Neural progenitor cell (in vitro differentiated cells): ENCODE results near the gene SCAPER. TPM values are rescaled to one million over a fixed set of nuclear protein-coding genes. Genes with fewer than 3 reads are reported as not detected.

ENCODE experiments used
- DNase-seq: peaks from one replicate; pipeline ENCODE4 v3.0.0-alpha.2; 2016; ENCODE audit warnings: low spot score
- H2AFZ ChIP-seq: fragments of 200-600 bp; sonication (generic); replicated peaks from 2 replicates; pipeline ENCODE4 v1.6.1; 2016; ENCODE audit warnings: antibody characterized with exemption
- H3F3A ChIP-seq: fragments of 200-600 bp; sonication (generic); 2 replicates; pipeline ENCODE4 v1.6.1; 2016; ENCODE audit warnings: antibody characterized with exemption, low read depth
- H3K27ac ChIP-seq: fragments of 200-600 bp; sonication (generic); 2 replicates; pipeline ENCODE4 v1.5.1; 2016; ENCODE audit warnings: mild to moderate bottlenecking
- H3K27me3 ChIP-seq: fragments of 200-600 bp; sonication (generic); 2 replicates; pipeline ENCODE4 v1.6.1; 2016; ENCODE audit warnings: mild to moderate bottlenecking, moderate library complexity
- H3K36me3 ChIP-seq: fragments of 200-600 bp; sonication (generic); 2 replicates; pipeline ENCODE4 v1.5.1; 2016
- H3K4me1 ChIP-seq: fragments of 200-600 bp; sonication (generic); 2 replicates; pipeline ENCODE4 v1.6.1; 2016; ENCODE audit warnings: mixed run types
- H3K4me2 ChIP-seq: fragments of 200-600 bp; sonication (generic); 2 replicates; pipeline ENCODE4 v1.6.1; 2016
- H3K4me3 ChIP-seq: fragments of 200-600 bp; sonication (generic); 2 replicates; pipeline ENCODE4 v1.5.1; 2016
- H3K79me2 ChIP-seq: fragments of 200-600 bp; sonication (generic); 2 replicates; pipeline ENCODE4 v1.6.1; 2016; ENCODE audit warnings: low read depth
- H3K9ac ChIP-seq: fragments of 200-600 bp; sonication (generic); 2 replicates; pipeline ENCODE4 v1.6.1; 2016
- H3K9me3 ChIP-seq: fragments of 200-600 bp; sonication (generic); 2 replicates; pipeline ENCODE4 v1.5.1; 2016; ENCODE audit warnings: low read depth
- H4K20me1 ChIP-seq: fragments of 200-600 bp; sonication (generic); 2 replicates; pipeline ENCODE4 v1.6.1; 2016; ENCODE audit warnings: low read depth
- H3K27ac Mint-ChIP-seq: 3 replicates; pipeline ENCODE4 v1.8.0; 2021; ENCODE audit warnings: mixed read lengths
- H3K27me3 Mint-ChIP-seq: 2 replicates; pipeline ENCODE4 v1.8.0; 2022; ENCODE audit warnings: low read depth, mild to moderate bottlenecking, inconsistent platforms, moderate library complexity, mixed read lengths; ENCODE audit not compliant: insufficient read depth
- H3K36me3 Mint-ChIP-seq: 3 replicates; pipeline ENCODE4 v1.8.0; 2021; ENCODE audit warnings: mixed read lengths
- H3K4me1 Mint-ChIP-seq: 3 replicates; pipeline ENCODE4 v1.8.0; 2021; ENCODE audit warnings: mixed read lengths
- H3K4me3 Mint-ChIP-seq: 3 replicates; pipeline ENCODE4 v1.8.0; 2021; ENCODE audit warnings: mild to moderate bottlenecking, moderate library complexity, mixed read lengths
- H3K9me3 Mint-ChIP-seq: 3 replicates; pipeline ENCODE4 v1.8.0; 2020; ENCODE audit warnings: mixed read lengths
- EZH2 ChIP-seq: fragments of 200-600 bp; sonication (generic); IDR thresholded peaks from 2 replicates; pipeline ENCODE4 v1.6.1; 2017; ENCODE audit warnings: antibody characterized with exemption, mild to moderate bottlenecking, moderate library complexity
- EZH2phosphoT487 ChIP-seq: fragments of 200-600 bp; sonication (generic); IDR thresholded peaks from 2 replicates; pipeline ENCODE4 v1.6.1; 2017; ENCODE audit warnings: antibody characterized with exemption
- total RNA-seq: library from RNA; depleted of rRNA; stranded (reverse); fragments of >200 nt; gene quantifications from 2 replicates; pipeline ENCODE4 v1.2.3, GENCODE V29; 2015; ENCODE audit warnings: low replicate concordance
- TF ChIP-seq, protein P1 (sequence below): fragments of 200-600 bp; sonication (generic); IDR thresholded peaks from 2 replicates; pipeline ENCODE4 v1.5.1; 2017; ENCODE audit warnings: antibody characterized with exemption, mild to moderate bottlenecking

SCAPER gene
- total RNA-seq, 1 donor from 2014 or later = 20.4 TPM

- H3K4me3 ChIP-seq = peak overlapping the region; percentile 98
- Mint-ChIP-seq H3K4me1 (peaks cover 44% of the 10 kb centered on the region), H3K9me3 (no peaks in the 10 kb centered on the region), H3K4me3 (peak overlapping the region; percentile 91), H3K36me3 (peaks cover 19% of the 10 kb centered on the region), H3K27ac (peak overlapping the region; percentile 9), H3K27me3 (peaks cover 3% of the 10 kb centered on the region)
- peaks cover 35% of the 10 kb centered on the region for H4K20me1 ChIP-seq
- H3K27ac ChIP-seq = no peak overlapping the region
- peaks cover 37% of the 10 kb centered on the region for H3F3A ChIP-seq
- peak overlapping the region; percentile 23 for H2AFZ ChIP-seq
- no peak for DNase-seq
- peaks cover 43% of the 10 kb centered on the region for H3K79me2 ChIP-seq
- H3K36me3 ChIP-seq = peaks cover 14% of the 10 kb centered on the region
- no peaks in the 10 kb centered on the region for H3K9me3 ChIP-seq
- H3K27me3 ChIP-seq = no peaks in the 10 kb centered on the region
- no peak overlapping the region for H3K9ac ChIP-seq
- peaks cover 72% of the 10 kb centered on the region for H3K4me1 ChIP-seq
- peak overlapping the region; percentile 79 for H3K4me2 ChIP-seq
- TF ChIP-seq, protein P1, sequence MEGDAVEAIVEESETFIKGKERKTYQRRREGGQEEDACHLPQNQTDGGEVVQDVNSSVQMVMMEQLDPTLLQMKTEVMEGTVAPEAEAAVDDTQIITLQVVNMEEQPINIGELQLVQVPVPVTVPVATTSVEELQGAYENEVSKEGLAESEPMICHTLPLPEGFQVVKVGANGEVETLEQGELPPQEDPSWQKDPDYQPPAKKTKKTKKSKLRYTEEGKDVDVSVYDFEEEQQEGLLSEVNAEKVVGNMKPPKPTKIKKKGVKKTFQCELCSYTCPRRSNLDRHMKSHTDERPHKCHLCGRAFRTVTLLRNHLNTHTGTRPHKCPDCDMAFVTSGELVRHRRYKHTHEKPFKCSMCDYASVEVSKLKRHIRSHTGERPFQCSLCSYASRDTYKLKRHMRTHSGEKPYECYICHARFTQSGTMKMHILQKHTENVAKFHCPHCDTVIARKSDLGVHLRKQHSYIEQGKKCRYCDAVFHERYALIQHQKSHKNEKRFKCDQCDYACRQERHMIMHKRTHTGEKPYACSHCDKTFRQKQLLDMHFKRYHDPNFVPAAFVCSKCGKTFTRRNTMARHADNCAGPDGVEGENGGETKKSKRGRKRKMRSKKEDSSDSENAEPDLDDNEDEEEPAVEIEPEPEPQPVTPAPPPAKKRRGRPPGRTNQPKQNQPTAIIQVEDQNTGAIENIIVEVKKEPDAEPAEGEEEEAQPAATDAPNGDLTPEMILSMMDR = no peak
- no peak for TF ChIP-seq EZH2
- TF ChIP-seq EZH2phosphoT487 = no peak
Observed at GRCh38 chr15:76930831-76931396, 25.8 kb upstream of the SCAPER start.

- peak overlapping the region; percentile 19 for H3K4me3 ChIP-seq
- TF ChIP-seq, protein P1 = no peak
- TF ChIP-seq EZH2 (no peak), EZH2phosphoT487 (no peak)
- Mint-ChIP-seq H3K4me3 (no peak overlapping the region), H3K27me3 (peaks cover 3% of the 10 kb centered on the region), H3K36me3 (peaks cover 9% of the 10 kb centered on the region), H3K27ac (no peak overlapping the region), H3K9me3 (no peaks in the 10 kb centered on the region), H3K4me1 (peaks cover 32% of the 10 kb centered on the region)
- H3K79me2 ChIP-seq = peaks cover 26% of the 10 kb centered on the region
- no peaks in the 10 kb centered on the region for H3K27me3 ChIP-seq
- no peak overlapping the region for H2AFZ ChIP-seq
- H3K4me2 ChIP-seq = peak overlapping the region; percentile 79
- no peak overlapping the region for H3K9ac ChIP-seq
- peaks cover 18% of the 10 kb centered on the region for H4K20me1 ChIP-seq
- no peak overlapping the region for H3K27ac ChIP-seq
- no peaks in the 10 kb centered on the region for H3K9me3 ChIP-seq
- H3K36me3 ChIP-seq = peaks cover 7% of the 10 kb centered on the region
- peaks cover 54% of the 10 kb centered on the region for H3K4me1 ChIP-seq
- peak; percentile 55 for DNase-seq
- H3F3A ChIP-seq = peaks cover 37% of the 10 kb centered on the region
Observed at GRCh38 chr15:76929011-76929760, 24.0 kb upstream of the SCAPER start.

- Histone ChIP-seq H3K4me1 (peaks cover 46% of the 10 kb centered on the region), H2AFZ (peak overlapping the region; percentile 21), H3K9ac (no peak overlapping the region), H3K4me2 (peak overlapping the region; percentile 79), H3K79me2 (peaks cover 16% of the 10 kb centered on the region), H3K4me3 (no peak overlapping the region), H4K20me1 (peaks cover 8% of the 10 kb centered on the region), H3K9me3 (no peaks in the 10 kb centered on the region), H3K27me3 (no peaks in the 10 kb centered on the region), H3F3A (peaks cover 37% of the 10 kb centered on the region), H3K27ac (no peak overlapping the region), H3K36me3 (peaks cover 6% of the 10 kb centered on the region)
- H3K27ac Mint-ChIP-seq = no peak overlapping the region
- peaks cover 25% of the 10 kb centered on the region for H3K4me1 Mint-ChIP-seq
- H3K4me3 Mint-ChIP-seq = no peak overlapping the region
- TF ChIP-seq EZH2 (no peak), EZH2phosphoT487 (no peak)
- TF ChIP-seq, protein P1 = no peak
- H3K9me3 Mint-ChIP-seq = no peaks in the 10 kb centered on the region
- H3K27me3 Mint-ChIP-seq = peaks cover 3% of the 10 kb centered on the region
- no peak for DNase-seq
- peaks cover 2% of the 10 kb centered on the region for H3K36me3 Mint-ChIP-seq
Observed at GRCh38 chr15:76928201-76928600, 23.1 kb upstream of the SCAPER start.
